C4-2B (cell line): ENCODE data around the gene TNS3.

ENCODE experiments used
- H3K27ac ChIP-seq: fragments of 450-650 bp; 2 replicates; pipeline ENCODE4 v1.5.1; 2017
- ZFX ChIP-seq: fragments of 450-650 bp; IDR thresholded peaks from 2 replicates; pipeline ENCODE4 v1.6.1; 2017
- TF ChIP-seq, protein P1 (sequence below): fragments of 450-650 bp; conservative IDR thresholded peaks from 2 replicates; pipeline ENCODE4 v1.5.1; 2017; ENCODE audit warnings: mild to moderate bottlenecking

The TNS3 gene

DNA sequence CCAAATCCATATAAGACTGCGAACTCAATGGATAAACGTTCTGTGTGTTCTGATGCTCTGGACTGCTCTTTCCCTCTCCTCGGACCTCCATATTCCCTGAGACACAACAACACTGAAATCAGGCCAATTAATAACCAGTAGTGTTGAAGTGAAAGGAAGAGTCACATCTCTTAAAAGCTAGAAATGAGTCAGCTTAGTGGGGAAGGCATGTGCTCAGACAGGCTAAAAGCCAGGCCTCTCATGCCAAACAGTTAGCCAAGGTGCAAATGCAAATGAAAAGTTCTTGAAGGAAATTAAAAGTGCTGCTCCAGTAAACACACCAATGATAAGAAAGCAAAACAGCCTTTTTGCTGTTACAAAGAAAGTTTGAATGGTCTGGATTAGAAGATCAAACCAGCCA is 29.3 kb downstream of the TNS3 start:
- TF ChIP-seq, protein P1, sequence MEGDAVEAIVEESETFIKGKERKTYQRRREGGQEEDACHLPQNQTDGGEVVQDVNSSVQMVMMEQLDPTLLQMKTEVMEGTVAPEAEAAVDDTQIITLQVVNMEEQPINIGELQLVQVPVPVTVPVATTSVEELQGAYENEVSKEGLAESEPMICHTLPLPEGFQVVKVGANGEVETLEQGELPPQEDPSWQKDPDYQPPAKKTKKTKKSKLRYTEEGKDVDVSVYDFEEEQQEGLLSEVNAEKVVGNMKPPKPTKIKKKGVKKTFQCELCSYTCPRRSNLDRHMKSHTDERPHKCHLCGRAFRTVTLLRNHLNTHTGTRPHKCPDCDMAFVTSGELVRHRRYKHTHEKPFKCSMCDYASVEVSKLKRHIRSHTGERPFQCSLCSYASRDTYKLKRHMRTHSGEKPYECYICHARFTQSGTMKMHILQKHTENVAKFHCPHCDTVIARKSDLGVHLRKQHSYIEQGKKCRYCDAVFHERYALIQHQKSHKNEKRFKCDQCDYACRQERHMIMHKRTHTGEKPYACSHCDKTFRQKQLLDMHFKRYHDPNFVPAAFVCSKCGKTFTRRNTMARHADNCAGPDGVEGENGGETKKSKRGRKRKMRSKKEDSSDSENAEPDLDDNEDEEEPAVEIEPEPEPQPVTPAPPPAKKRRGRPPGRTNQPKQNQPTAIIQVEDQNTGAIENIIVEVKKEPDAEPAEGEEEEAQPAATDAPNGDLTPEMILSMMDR: no peak
- no peak for TF ChIP-seq ZFX
- H3K27ac ChIP-seq: no peak overlapping the region

GRCh38 chr7:47551668-47552440 is 30.1 kb downstream of the TNS3 start:
- no peak overlapping the region for H3K27ac ChIP-seq
- TF ChIP-seq, protein P1: no peak
- no peak for TF ChIP-seq ZFX

- H3K27ac ChIP-seq: no peak overlapping the region
- TF ChIP-seq, protein P1: no peak
- TF ChIP-seq ZFX: no peak
Observed at GRCh38 chr7:47550788-47551470, 31.0 kb downstream of the TNS3 start.

GRCh38 chr7:47549916-47550315 is 32.0 kb downstream of the TNS3 start:
- H3K27ac ChIP-seq: no peak overlapping the region
- TF ChIP-seq, protein P1: no peak
- no peak for TF ChIP-seq ZFX

GRCh38 chr7:47549397-47549796 is 32.5 kb downstream of the TNS3 start:
- TF ChIP-seq, protein P1: no peak
- no peak for TF ChIP-seq ZFX
- no peak overlapping the region for H3K27ac ChIP-seq

DNA sequence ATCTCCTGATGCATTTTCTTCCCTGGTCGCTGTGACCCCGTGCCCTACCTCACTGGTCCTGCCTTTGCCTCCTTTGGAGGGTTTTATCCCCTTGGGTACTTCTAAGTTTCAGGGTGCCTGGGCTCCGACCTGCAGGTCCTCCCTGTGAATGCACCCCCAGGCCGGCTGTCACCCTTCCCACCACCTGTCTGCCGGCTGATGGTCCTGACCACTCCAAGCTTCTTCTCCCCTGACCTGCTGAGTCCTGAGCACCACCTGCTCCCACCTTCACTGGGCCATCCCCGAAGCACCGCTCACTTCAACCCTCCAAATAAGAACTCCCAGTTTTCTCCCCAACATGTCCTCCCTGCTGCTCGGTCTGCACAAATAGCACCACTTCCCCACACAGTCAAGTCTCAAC is 33.4 kb downstream of the TNS3 start:
- TF ChIP-seq, protein P1: no peak
- TF ChIP-seq ZFX: no peak
- no peak overlapping the region for H3K27ac ChIP-seq

- no peak for TF ChIP-seq ZFX
- TF ChIP-seq, protein P1: no peak
- no peak overlapping the region for H3K27ac ChIP-seq
Observed at GRCh38 chr7:47546733-47547494, 35.0 kb downstream of the TNS3 start.
